Measurements from ENCODE around the gene ITSN1. TPM values are rescaled to one million over a fixed set of nuclear protein-coding genes. Genes with fewer than 3 reads are reported as not detected.
A peak's percentile ranks its signal among the peaks of the same experiment; 100 is the strongest.

Gene ITSN1
- total RNA-seq, 2 experiments from 2014 or later = 3.6 to 6.6 TPM

- peaks cover 25% of the 10 kb centered on the region for H3K36me3 Mint-ChIP-seq
- H3K27ac Mint-ChIP-seq = peak overlapping the region; percentile 99
- H3K9me3 Mint-ChIP-seq = no peaks in the 10 kb centered on the region
- H3K4me1 Mint-ChIP-seq = peaks cover 47% of the 10 kb centered on the region
- H3K27me3 Mint-ChIP-seq = no peaks in the 10 kb centered on the region
- DNase-seq = no peak
- H3K4me3 Mint-ChIP-seq = peak overlapping the region; percentile 94
Measured at GRCh38 chr21:33932731-33933130, 290.4 kb downstream of the ITSN1 start.

- Mint-ChIP-seq H3K27ac (peak overlapping the region; percentile 99), H3K9me3 (peaks cover 3% of the 10 kb centered on the region), H3K36me3 (peaks cover 43% of the 10 kb centered on the region), H3K27me3 (no peaks in the 10 kb centered on the region), H3K4me1 (peaks cover 69% of the 10 kb centered on the region), H3K4me3 (peak overlapping the region; percentile 67)
- no peak for DNase-seq
Measured at GRCh38 chr21:33936301-33937038, 294.2 kb downstream of the ITSN1 start.

DNA sequence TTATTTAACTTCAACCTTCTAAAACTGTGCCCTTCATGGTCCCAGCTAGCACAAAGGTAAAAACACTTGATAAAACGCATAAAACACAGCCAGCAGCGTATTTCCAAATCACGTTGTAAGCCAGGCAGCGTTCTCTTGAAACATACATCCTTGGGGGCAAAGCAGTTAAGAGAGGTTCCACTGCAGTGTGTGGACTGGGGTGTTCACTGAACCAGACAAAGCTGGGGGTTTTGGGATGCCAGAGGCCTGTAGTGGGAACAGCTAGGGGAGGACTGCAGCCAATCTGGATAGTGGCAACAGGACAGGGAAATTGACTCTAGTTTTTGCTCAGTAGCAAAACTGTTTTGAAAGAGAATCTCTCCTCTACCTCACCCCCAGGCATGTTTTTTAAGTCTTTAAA, 294.8 kb downstream of the ITSN1 start:
- peaks cover 39% of the 10 kb centered on the region for H3K36me3 Mint-ChIP-seq
- peaks cover 3% of the 10 kb centered on the region for H3K9me3 Mint-ChIP-seq

GRCh38 chr21:33937931-33938339, 295.6 kb downstream of the ITSN1 start:
- Mint-ChIP-seq H3K4me1 (peaks cover 67% of the 10 kb centered on the region), H3K27ac (peak overlapping the region; percentile 99), H3K9me3 (peaks cover 3% of the 10 kb centered on the region), H3K4me3 (no peak overlapping the region), H3K27me3 (no peaks in the 10 kb centered on the region), H3K36me3 (peaks cover 42% of the 10 kb centered on the region)
- DNase-seq = no peak

More for the DNA sequence above, 294.8 kb downstream of the ITSN1 start:
- DNase-seq = no peak
- Mint-ChIP-seq H3K4me3 (peak overlapping the region; percentile 67), H3K27ac (peak overlapping the region; percentile 99), H3K27me3 (no peaks in the 10 kb centered on the region), H3K4me1 (peaks cover 66% of the 10 kb centered on the region)

- Mint-ChIP-seq H3K27me3 (no peaks in the 10 kb centered on the region), H3K27ac (peak overlapping the region; percentile 99), H3K4me1 (peaks cover 65% of the 10 kb centered on the region), H3K36me3 (peaks cover 44% of the 10 kb centered on the region), H3K4me3 (no peak overlapping the region), H3K9me3 (peaks cover 3% of the 10 kb centered on the region)
- DNase-seq = no peak
Measured at GRCh38 chr21:33938381-33938780, 296.1 kb downstream of the ITSN1 start.

DNA sequence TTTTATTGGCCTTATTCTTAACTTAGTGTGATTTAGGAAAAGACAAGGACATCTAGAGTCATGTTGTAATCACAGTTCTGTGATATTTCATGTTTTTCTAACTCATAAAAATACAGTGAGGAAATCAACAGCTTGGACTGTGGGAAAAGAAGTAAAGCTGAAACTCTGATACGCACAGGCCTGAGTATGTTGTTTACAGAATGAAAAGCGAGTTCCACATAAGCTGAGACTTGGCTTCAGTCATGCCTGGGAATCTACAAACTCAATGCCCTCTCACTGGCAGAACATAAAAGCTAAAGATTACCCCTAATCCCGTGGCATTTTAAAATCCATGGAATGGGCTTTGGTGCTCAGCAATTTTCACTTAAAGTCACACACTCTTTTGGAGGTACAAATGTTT, 296.9 kb downstream of the ITSN1 start:
- Mint-ChIP-seq H3K36me3 (peaks cover 52% of the 10 kb centered on the region), H3K4me3 (no peak overlapping the region), H3K9me3 (peaks cover 6% of the 10 kb centered on the region), H3K4me1 (peaks cover 68% of the 10 kb centered on the region), H3K27ac (peak overlapping the region; percentile 99), H3K27me3 (no peaks in the 10 kb centered on the region)
- no peak for DNase-seq

- H3K36me3 Mint-ChIP-seq = peaks cover 58% of the 10 kb centered on the region
- H3K4me3 Mint-ChIP-seq = no peak overlapping the region
- H3K9me3 Mint-ChIP-seq = peaks cover 16% of the 10 kb centered on the region
Measured at GRCh38 chr21:33940164-33940880, 298.0 kb downstream of the ITSN1 start.

GRCh38 chr21:33940881-33941245, 298.6 kb downstream of the ITSN1 start:
- Mint-ChIP-seq H3K27ac (peak overlapping the region; percentile 8), H3K4me3 (no peak overlapping the region), H3K27me3 (no peaks in the 10 kb centered on the region), H3K9me3 (peaks cover 16% of the 10 kb centered on the region), H3K36me3 (peaks cover 55% of the 10 kb centered on the region), H3K4me1 (peaks cover 66% of the 10 kb centered on the region)
- no peak for DNase-seq

More at GRCh38 chr21:33940164-33940880, 298.0 kb downstream of the ITSN1 start:
- Mint-ChIP-seq H3K27me3 (no peaks in the 10 kb centered on the region), H3K27ac (peak overlapping the region; percentile 44), H3K4me1 (peaks cover 68% of the 10 kb centered on the region)
- no peak for DNase-seq

DNA sequence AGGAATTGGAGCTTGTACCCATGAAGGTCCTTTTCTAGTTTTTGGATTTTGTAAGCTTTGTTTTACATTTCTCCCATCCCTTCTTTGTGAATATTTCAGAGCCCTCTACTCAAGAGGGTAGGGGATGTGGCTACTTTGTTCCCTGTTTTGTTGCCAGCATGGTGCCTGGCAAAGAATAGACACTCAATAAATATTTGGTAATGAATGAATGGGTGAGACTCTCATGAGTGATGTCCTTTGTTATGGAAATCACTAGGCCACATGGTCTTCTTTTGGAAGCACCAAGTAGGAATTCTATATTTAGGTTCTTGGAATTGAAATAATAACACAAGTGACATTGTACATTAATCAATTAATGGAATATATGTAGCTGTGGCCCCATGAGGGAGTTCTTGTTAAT, 300.1 kb downstream of the ITSN1 start:
- Mint-ChIP-seq H3K9me3 (peaks cover 16% of the 10 kb centered on the region), H3K4me1 (peaks cover 67% of the 10 kb centered on the region), H3K27me3 (no peaks in the 10 kb centered on the region), H3K4me3 (no peak overlapping the region), H3K36me3 (peaks cover 62% of the 10 kb centered on the region), H3K27ac (no peak overlapping the region)
- DNase-seq = no peak

DNA sequence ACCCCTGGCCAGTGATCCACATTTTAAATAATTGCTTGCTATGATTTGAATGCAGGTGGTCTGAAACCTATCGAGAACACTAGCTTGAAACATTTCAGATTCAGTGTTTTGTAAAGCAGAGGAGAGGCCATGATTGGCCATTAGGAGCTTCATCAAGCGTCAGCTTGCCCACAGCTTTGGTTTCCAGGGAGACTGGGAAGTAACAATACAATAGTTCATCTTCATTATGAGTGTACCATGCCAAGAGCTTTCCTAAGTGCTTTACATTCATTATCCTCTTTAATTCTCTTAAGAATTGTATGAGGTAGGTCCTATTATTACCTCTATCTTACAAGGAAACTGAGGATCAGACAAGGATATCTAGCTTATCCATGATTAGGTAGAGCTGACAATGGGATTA, 301.0 kb downstream of the ITSN1 start:
- H3K9me3 Mint-ChIP-seq = peaks cover 20% of the 10 kb centered on the region
- peak overlapping the region; percentile 16 for H3K27ac Mint-ChIP-seq
- peaks cover 5% of the 10 kb centered on the region for H3K27me3 Mint-ChIP-seq
- peaks cover 67% of the 10 kb centered on the region for H3K36me3 Mint-ChIP-seq
- DNase-seq = no peak
- peaks cover 67% of the 10 kb centered on the region for H3K4me1 Mint-ChIP-seq
- no peak overlapping the region for H3K4me3 Mint-ChIP-seq

GRCh38 chr21:33944185-33944763, 302.0 kb downstream of the ITSN1 start:
- peak overlapping the region; percentile 64 for H3K27ac Mint-ChIP-seq
- H3K4me3 Mint-ChIP-seq = no peak overlapping the region
- peaks cover 58% of the 10 kb centered on the region for H3K36me3 Mint-ChIP-seq
- H3K27me3 Mint-ChIP-seq = peaks cover 5% of the 10 kb centered on the region
- no peak for DNase-seq
- peaks cover 17% of the 10 kb centered on the region for H3K9me3 Mint-ChIP-seq
- H3K4me1 Mint-ChIP-seq = peaks cover 67% of the 10 kb centered on the region

GRCh38 chr21:33945652-33946270, 303.5 kb downstream of the ITSN1 start:
- Mint-ChIP-seq H3K27ac (peak overlapping the region; percentile 98), H3K4me3 (no peak overlapping the region), H3K36me3 (peaks cover 59% of the 10 kb centered on the region), H3K27me3 (peaks cover 5% of the 10 kb centered on the region), H3K9me3 (peaks cover 17% of the 10 kb centered on the region), H3K4me1 (peaks cover 73% of the 10 kb centered on the region)
- DNase-seq = no peak

- DNase-seq = peak; percentile 86
- peak overlapping the region; percentile 98 for H3K27ac Mint-ChIP-seq
- H3K27me3 Mint-ChIP-seq = peaks cover 5% of the 10 kb centered on the region
- peaks cover 82% of the 10 kb centered on the region for H3K4me1 Mint-ChIP-seq
- H3K9me3 Mint-ChIP-seq = peaks cover 17% of the 10 kb centered on the region
- H3K36me3 Mint-ChIP-seq = peaks cover 61% of the 10 kb centered on the region
- H3K4me3 Mint-ChIP-seq = peak overlapping the region; percentile 72
Measured at GRCh38 chr21:33947451-33948095, 305.3 kb downstream of the ITSN1 start.

- Mint-ChIP-seq H3K27me3 (peaks cover 5% of the 10 kb centered on the region), H3K4me3 (peak overlapping the region; percentile 72), H3K4me1 (peaks cover 84% of the 10 kb centered on the region), H3K9me3 (peaks cover 19% of the 10 kb centered on the region), H3K27ac (peak overlapping the region; percentile 98), H3K36me3 (peaks cover 64% of the 10 kb centered on the region)
- DNase-seq = peak; percentile 83
Measured at GRCh38 chr21:33948096-33948950, 306.0 kb downstream of the ITSN1 start.
